ENCODE results near the gene MYLK. TPM values are rescaled to one million over a fixed set of nuclear protein-coding genes. Genes with fewer than 3 reads are reported as not detected.

The MYLK gene
- total and polyA plus RNA-seq, 8 donors = 35.1 to 916 (median 340) TPM

- peak overlapping the region in 4 of 5 donors; percentile 75 to 86 (median 82) for H3K27ac ChIP-seq
- no peaks in the 10 kb centered on the region for H3K9me3 ChIP-seq
- no peak for TF ChIP-seq POLR2A (IDR thresholded peaks at IDR 0.05)
- no peak for TF ChIP-seq CTCF (IDR thresholded peaks at IDR 0.05)
- TF ChIP-seq EP300 (IDR thresholded peaks at IDR 0.05) = no peak
- TF ChIP-seq POLR2AphosphoS5 (IDR thresholded peaks at IDR 0.05) = no peak
- no peak for DNase-seq
- peaks cover 5 to 57% (median 30%) of the 10 kb centered on the region in 4 donors for H3K36me3 ChIP-seq
- no peak overlapping the region for H3K4me3 ChIP-seq
- H3K4me1 ChIP-seq = peaks cover 14 to 51% (median 24%) of the 10 kb centered on the region in 4 donors
- intact Hi-C loops (cut with DNase I; ENCODE audit: low total_unique reads) = no loop called here
- WGBS, 5 donors = 80 to 91% (median 89%) methylated on average over 7 of the region's 7 CpGs
- H3K27me3 ChIP-seq = no peaks in the 10 kb centered on the region
Measured at GRCh38 chr3:123621850-123622189, 262.3 kb downstream of the MYLK start.

- Histone ChIP-seq H3K27ac (peak overlapping the region in 4 of 5 donors; percentile 75 to 86 (median 82)), H3K4me1 (peaks cover 14 to 51% (median 24%) of the 10 kb centered on the region in 4 donors), H3K4me3 (no peak overlapping the region), H3K36me3 (peaks cover under 1 to 54% (median 25%) of the 10 kb centered on the region in 4 donors), H3K27me3 (no peaks in the 10 kb centered on the region), H3K9me3 (no peaks in the 10 kb centered on the region)
- intact Hi-C loops (cut with DNase I; ENCODE audit: low total_unique reads) = no loop called here
- TF ChIP-seq EP300 (IDR thresholded peaks at IDR 0.05) (no peak), CTCF (IDR thresholded peaks at IDR 0.05) (no peak), POLR2A (IDR thresholded peaks at IDR 0.05) (no peak), POLR2AphosphoS5 (IDR thresholded peaks at IDR 0.05) (no peak)
- no peak for DNase-seq
- 71 to 82% (median 78%) methylated on average over 7 of the region's 7 CpGs for WGBS, 5 donors
Measured at GRCh38 chr3:123621186-123621849, 262.8 kb downstream of the MYLK start.

- Histone ChIP-seq H3K4me1 (peaks cover 14 to 51% (median 26%) of the 10 kb centered on the region in 4 donors), H3K4me3 (peak overlapping the region in 3 of 4 donors; percentile 30 to 50 (median 34)), H3K27ac (peak overlapping the region; percentile 67 to 86 (median 78)), H3K27me3 (no peaks in the 10 kb centered on the region), H3K9me3 (no peaks in the 10 kb centered on the region), H3K36me3 (peaks cover 0 to 44% (median 16%) of the 10 kb centered on the region in 4 donors)
- DNase-seq = peak in 1 of 2 donors; percentile 80
- WGBS, 5 donors = 59 to 78% (median 70%) methylated on average over 8 of the region's 8 CpGs
- intact Hi-C loops (cut with DNase I; ENCODE audit: low total_unique reads) = no loop called here
- TF ChIP-seq POLR2AphosphoS5 (IDR thresholded peaks at IDR 0.05) (peak; percentile 79 to 95 (median 94)), EP300 (IDR thresholded peaks at IDR 0.05) (peak; percentile 23), POLR2A (IDR thresholded peaks at IDR 0.05) (peak in 1 of 4 donors; percentile 11), CTCF (IDR thresholded peaks at IDR 0.05) (no peak)
Measured at GRCh38 chr3:123620343-123620742, 263.8 kb downstream of the MYLK start.

- Histone ChIP-seq H3K36me3 (peaks cover 0 to 34% (median 17%) of the 10 kb centered on the region in 4 donors), H3K27me3 (no peaks in the 10 kb centered on the region), H3K4me1 (peaks cover 14 to 54% (median 28%) of the 10 kb centered on the region in 4 donors), H3K27ac (peak overlapping the region; percentile 18 to 86 (median 78)), H3K9me3 (no peaks in the 10 kb centered on the region), H3K4me3 (peak overlapping the region; percentile 30 to 50 (median 32))
- 13 to 35% (median 32%) methylated on average over 5 of the region's 5 CpGs for WGBS, 5 donors
- peak; percentile 60 to 85 for DNase-seq
- peak in 2 of 3 donors; percentile 7 to 57 for TF ChIP-seq POLR2AphosphoS5 (IDR thresholded peaks at IDR 0.05)
- no peak for TF ChIP-seq EP300 (IDR thresholded peaks at IDR 0.05)
- no peak for TF ChIP-seq POLR2A (IDR thresholded peaks at IDR 0.05)
- TF ChIP-seq CTCF (IDR thresholded peaks at IDR 0.05) = no peak
- intact Hi-C loops (cut with DNase I; ENCODE audit: low total_unique reads) = no loop called here
Measured at GRCh38 chr3:123618768-123619484, 265.2 kb downstream of the MYLK start.

Data from stomach (tissue), 9 donors.